ENCODE measurements around the gene KRT26.

- no peak for TF ChIP-seq POLR2A (IDR thresholded peaks at IDR 0.05)
- no peak for TF ChIP-seq CTCF (IDR thresholded peaks at IDR 0.05)
Measured at GRCh38 chr17:40800381-40800780, 28.4 kb upstream of the KRT26 start.

All from body of pancreas (tissue), 4 donors.